Effector CD4-positive, alpha-beta T cell (primary cell): ENCODE results near the gene TMEM138.

Experiments used
- DNase-seq: peaks from one replicate; pipeline ENCODE4 v3.0.0-alpha.2; 2020

Gene TMEM138

DNA sequence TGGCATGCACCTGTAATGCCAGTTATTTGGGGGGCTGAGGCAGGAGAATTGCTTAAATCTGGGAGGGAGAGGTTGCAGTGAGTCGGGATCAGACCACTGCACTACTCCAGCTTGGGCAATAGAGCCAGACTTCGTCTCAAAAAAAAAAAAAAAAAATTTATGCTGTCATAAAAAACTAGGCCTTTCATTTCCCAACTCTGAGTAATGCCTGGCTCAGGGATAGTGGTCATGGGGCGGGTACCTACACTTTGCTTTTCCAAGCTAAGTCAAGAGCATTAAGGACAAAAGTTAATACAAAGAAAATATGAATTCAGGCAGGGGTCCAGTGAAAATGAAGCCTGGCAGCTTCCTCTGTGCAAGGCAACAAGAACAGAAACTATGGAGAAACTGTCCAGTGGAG, 51.3 kb downstream of the TMEM138 start:
- no peak for DNase-seq

DNA sequence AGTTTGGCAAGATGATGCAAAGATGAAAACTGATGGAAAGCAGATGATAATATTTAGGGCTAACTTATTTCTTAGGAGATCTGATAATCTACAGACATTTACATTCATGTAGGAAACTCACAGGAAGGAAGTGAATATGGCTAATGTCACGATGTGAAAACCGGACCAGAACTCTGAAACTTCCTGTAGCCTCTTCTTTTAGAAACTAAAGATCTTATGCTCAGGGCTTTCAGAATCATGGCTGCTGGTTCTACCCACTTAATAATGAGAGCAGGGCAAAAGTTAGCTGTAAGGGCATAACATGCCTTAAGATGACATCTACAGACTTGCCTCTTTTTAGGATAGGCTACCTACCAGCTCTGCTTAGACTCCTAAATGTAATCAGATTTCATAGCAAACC, 52.4 kb downstream of the TMEM138 start:
- no peak for DNase-seq

- no peak for DNase-seq
These were observed 53.2 kb downstream of the TMEM138 start for GRCh38 chr11:61415381-61415780.

GRCh38 chr11:61416941-61417340, 54.8 kb downstream of the TMEM138 start:
- DNase-seq: no peak

DNA sequence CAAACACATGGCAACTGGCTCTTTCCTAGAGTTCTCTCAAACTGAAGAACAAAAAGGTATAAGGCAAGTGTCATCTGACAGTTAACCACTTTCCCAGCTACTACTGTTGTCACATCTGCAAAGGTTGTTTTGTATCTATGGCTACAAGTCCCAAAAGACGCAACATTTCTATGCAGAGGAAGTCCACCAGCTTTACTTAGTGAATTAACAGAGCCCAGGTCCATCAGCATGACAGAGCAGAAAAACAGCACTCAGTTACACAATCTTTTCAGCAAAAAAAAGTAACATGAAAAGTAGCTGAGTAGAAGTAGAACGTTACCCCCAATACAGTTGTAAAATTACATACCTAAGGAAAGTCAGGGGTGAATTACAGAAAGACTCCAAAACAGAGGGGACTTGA, 55.5 kb downstream of the TMEM138 start:
- no peak for DNase-seq

DNA sequence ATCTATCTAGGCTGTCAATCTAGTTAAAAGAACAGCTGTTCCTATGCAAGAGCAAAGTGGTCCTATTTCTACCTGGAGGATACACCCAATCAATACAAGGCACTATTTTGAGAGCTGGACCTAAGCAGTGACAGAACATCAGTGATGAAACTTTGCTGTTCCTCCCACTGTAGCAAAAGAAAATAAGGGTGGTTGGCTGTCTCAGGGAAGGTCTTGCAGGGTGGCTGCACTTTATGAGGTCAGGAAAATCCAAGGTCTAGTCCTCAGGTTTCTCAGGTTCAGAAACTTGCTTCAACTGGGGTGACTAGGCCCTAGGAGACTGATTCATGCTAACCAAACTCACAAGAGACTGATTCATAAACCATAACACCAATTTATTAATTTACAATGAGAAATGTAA, 56.0 kb downstream of the TMEM138 start:
- DNase-seq: no peak
